Measurements from ENCODE around the gene BAHCC1.

Gene BAHCC1

GRCh38 chr17:81511804-81512561 is 116.7 kb downstream of the BAHCC1 start:
- in situ Hi-C loops (cut with MboI; ENCODE audit: low sequenced_read_pairs), result no loop called here

- in situ Hi-C loops (cut with MboI; ENCODE audit: low sequenced_read_pairs), result no loop called here
Observed at GRCh38 chr17:81512562-81513371, 117.5 kb downstream of the BAHCC1 start, which contains the start of gene ACTG1. Gene ACTG1 (minus strand): TSS chr17:81512799. CDS start chr17:81512354, 445 bp downstream.

GRCh38 chr17:81513372-81513752 is 118.1 kb downstream of the BAHCC1 start:
- in situ Hi-C loops (cut with MboI; ENCODE audit: low sequenced_read_pairs), result no loop called here

GRCh38 chr17:81513753-81514488 is 118.7 kb downstream of the BAHCC1 start:
- in situ Hi-C loops (cut with MboI; ENCODE audit: low sequenced_read_pairs), result no loop called here

- in situ Hi-C loops (cut with MboI; ENCODE audit: low sequenced_read_pairs), result no loop called here
Observed at GRCh38 chr17:81514489-81514738, 119.2 kb downstream of the BAHCC1 start.

DNA sequence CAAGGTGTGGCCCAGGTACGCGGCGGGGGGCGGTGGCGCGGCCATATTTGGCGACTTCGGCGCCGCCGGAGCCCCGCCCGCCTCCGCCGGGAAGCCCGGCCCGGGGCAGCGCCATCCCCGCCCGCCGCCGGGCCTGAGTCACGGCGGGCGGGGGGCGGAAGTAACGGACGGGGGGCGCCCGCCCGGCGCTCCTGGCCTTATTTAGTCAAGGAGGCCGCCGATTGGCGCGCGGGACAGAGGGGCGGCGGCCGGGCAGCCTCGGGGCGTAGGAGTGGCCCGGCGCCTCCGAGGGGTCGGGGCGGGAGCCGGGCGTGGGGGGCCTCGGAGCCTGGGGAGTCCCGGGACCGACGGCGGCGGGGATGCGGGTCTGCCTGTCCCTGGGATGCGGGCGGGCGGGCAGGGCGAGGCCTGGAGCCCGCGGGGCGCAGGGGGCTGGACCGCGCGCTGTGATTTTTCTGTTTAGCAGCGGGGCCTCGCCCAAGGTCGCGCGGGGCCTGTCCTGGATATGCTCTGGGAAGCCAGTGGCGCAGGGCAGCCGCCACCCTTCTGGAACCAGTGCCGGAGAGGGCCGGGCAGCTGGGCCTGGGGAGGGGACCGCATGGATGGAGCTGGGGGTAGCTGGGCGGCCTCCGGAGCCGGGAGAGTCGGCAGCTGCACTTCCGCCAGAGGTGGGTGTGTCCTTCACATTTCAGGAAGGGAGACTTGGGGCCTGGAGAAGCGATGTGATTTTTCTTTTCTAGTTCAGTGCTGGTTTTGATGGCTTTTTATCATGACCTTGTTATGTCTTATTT is 119.7 kb downstream of the BAHCC1 start:
- in situ Hi-C loops (cut with MboI; ENCODE audit: low sequenced_read_pairs), result no loop called here

- in situ Hi-C loops (cut with MboI; ENCODE audit: low sequenced_read_pairs), result no loop called here
Observed at GRCh38 chr17:81515530-81516041, 120.3 kb downstream of the BAHCC1 start.

All from HL-60/S4 treated with phorbol 12-myristate 13-acetate at 8.2 ng/mL for 4 days and 3 days (cell line).